Measurements from ENCODE around the gene CARMIL3. TPM values are rescaled to one million over a fixed set of nuclear protein-coding genes. Genes with fewer than 3 reads are reported as not detected.

CARMIL3 gene
- total RNA-seq, 1 experiment from 2014 or later, result 1.00 TPM

DNA sequence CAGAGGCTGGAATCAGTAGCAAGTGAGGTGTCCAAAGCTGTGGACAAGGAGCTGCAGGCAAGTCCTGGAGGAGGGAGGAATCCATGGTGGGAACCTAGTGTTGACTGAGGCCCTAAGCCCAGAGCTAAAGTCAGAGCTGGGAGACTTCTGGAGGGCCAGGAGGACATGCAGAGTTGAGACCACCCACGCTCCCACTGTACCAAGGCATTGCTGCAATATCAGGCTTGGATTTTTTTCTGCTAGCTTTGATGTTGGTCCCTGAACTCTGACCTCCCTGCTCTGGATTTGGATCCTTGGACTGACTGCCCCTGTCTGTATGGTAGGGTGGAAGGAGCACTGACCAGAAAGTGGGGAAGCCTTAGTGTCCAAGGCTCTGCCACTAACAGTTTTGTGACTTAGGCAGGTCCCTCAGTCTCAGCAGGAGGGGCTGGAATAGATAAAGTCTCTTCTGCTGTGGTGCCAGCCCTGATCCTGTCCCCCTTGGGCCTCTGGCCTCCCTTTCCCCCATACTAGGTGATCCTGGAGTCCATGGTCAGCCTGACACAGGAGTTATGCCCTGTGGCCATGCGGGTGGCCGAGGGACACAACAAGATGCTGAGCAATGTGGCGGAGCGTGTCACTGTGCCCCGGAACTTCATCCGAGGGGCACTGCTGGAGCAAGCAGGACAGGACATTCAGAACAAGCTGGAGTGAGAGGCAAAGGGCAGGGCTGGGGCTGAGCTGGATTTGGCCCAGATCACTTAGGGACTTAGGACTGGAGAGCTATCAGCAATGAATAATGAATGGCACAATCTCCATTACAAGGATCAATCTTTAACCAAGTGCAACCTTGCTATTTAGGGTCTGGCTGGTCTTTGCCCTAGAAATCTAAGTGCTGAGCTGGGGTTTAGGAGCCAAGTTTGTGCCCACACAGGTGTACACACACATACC, 9.4 kb downstream of the CARMIL3 start:
- no peak overlapping the region for H3K4me3 ChIP-seq (ENCODE audit: low read depth, low read length)
- Mint-ChIP-seq H3K4me3 (ENCODE audit: unreplicated experiment) (no peak overlapping the region), H3K36me3 (ENCODE audit: insufficient read depth, unreplicated experiment) (no peaks in the 10 kb centered on the region), H3K27ac (ENCODE audit: unreplicated experiment) (no peak overlapping the region), H3K9me3 (ENCODE audit: unreplicated experiment) (no peaks in the 10 kb centered on the region), H3K4me1 (ENCODE audit: low read depth, unreplicated experiment) (peaks cover 2% of the 10 kb centered on the region), H3K27me3 (ENCODE audit: insufficient read depth, unreplicated experiment) (no peaks in the 10 kb centered on the region)
- ChIA-PET CTCF (interaction anchor here (1.0 to 1.4 kb wide), 4 partner anchors 9 to 47 kb away, joined by 3 to 6 read pairs (median 4); no protein-coding TSS in a partner anchor), POLR2A (no interaction called here)
- BruUV-seq (replicated peaks), result no TSS peak
- DNase-seq, result no peak
- intact Hi-C loops (cut with micrococcal nuclease; ENCODE audit: unreplicated experiment), result no loop called here
- H3K27me3 ChIP-seq (replicated peaks; ENCODE audit: control insufficient read depth, insufficient read depth, low read length), result no peaks in the 10 kb centered on the region
- no peaks in the 10 kb centered on the region for H3K36me3 ChIP-seq (ENCODE audit: control insufficient read depth, insufficient read depth, low read length)
- H3K9me3 ChIP-seq, result no peaks in the 10 kb centered on the region
- peaks cover 3% of the 10 kb centered on the region; the same call in 1 of the 2 replicates for H3K4me1 ChIP-seq
- TF ChIP-seq, protein P1, sequence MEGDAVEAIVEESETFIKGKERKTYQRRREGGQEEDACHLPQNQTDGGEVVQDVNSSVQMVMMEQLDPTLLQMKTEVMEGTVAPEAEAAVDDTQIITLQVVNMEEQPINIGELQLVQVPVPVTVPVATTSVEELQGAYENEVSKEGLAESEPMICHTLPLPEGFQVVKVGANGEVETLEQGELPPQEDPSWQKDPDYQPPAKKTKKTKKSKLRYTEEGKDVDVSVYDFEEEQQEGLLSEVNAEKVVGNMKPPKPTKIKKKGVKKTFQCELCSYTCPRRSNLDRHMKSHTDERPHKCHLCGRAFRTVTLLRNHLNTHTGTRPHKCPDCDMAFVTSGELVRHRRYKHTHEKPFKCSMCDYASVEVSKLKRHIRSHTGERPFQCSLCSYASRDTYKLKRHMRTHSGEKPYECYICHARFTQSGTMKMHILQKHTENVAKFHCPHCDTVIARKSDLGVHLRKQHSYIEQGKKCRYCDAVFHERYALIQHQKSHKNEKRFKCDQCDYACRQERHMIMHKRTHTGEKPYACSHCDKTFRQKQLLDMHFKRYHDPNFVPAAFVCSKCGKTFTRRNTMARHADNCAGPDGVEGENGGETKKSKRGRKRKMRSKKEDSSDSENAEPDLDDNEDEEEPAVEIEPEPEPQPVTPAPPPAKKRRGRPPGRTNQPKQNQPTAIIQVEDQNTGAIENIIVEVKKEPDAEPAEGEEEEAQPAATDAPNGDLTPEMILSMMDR (IDR thresholded peaks at IDR 0.05; ENCODE audit: insufficient read depth in 1 of 2, low read depth in 1 of 2, low read length in 1 of 2, severe bottlenecking in 1 of 2, unreplicated experiment in 1 of 2), result no peak

DNA sequence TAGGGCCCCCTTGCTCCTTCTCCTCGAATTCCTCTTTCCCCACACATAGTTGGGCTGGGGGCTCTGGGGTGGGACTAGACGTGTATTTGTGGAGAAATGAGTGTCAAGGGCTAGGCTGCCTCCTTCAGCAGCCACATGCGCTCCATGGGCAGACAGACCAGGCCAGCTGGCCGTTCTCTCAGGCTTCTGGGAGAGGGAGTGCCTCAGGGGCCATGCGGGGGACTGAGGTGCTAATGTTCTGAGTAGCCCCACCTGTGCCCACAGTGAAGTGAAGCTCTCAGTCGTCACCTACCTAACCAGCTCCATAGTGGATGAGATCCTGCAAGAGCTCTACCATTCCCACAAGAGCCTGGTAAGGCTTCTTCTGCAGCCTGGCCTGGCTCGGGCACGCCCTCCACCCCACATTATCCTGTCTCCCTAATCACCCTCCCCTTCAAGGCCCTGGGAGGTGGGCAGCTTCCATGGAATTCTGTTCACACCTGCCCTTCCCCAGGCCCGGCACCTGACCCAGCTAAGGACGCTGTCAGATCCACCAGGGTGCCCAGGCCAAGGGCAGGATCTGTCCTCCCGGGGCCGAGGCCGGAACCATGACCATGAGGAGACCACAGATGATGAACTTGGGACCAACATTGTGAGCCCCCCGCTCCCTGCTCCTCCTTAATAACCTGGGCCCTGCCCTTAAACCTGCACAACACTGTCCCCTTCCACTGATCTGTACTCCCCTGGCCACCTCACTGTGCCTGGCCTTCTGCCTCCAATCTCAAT, 10.6 kb downstream of the CARMIL3 start:
- Histone ChIP-seq H3K4me3 (ENCODE audit: low read depth, low read length) (no peak overlapping the region), H3K4me1 (peaks cover 14% of the 10 kb centered on the region; the same call in 1 of the 2 replicates), H3K9me3 (no peaks in the 10 kb centered on the region), H3K27me3 (replicated peaks; ENCODE audit: control insufficient read depth, insufficient read depth, low read length) (no peaks in the 10 kb centered on the region), H3K36me3 (ENCODE audit: control insufficient read depth, insufficient read depth, low read length) (no peaks in the 10 kb centered on the region)
- H3K36me3 Mint-ChIP-seq (ENCODE audit: insufficient read depth, unreplicated experiment), result no peaks in the 10 kb centered on the region
- TF ChIP-seq, protein P1 (IDR thresholded peaks at IDR 0.05; ENCODE audit: insufficient read depth in 1 of 2, low read depth in 1 of 2, low read length in 1 of 2, severe bottlenecking in 1 of 2, unreplicated experiment in 1 of 2), result no peak
- DNase-seq, result no peak
- H3K27ac Mint-ChIP-seq (ENCODE audit: unreplicated experiment), result no peak overlapping the region
- BruUV-seq (replicated peaks), result no TSS peak
- H3K4me1 Mint-ChIP-seq (ENCODE audit: low read depth, unreplicated experiment), result peaks cover 6% of the 10 kb centered on the region
- CTCF ChIA-PET, result interaction anchor here (0.6 to 1.4 kb wide), 4 partner anchors 28 to 48 kb away, joined by 3 to 6 read pairs (median 4); partner anchors contain the start of gene PCK2
- no peaks in the 10 kb centered on the region for H3K27me3 Mint-ChIP-seq (ENCODE audit: insufficient read depth, unreplicated experiment)
- POLR2A ChIA-PET, result no interaction called here
- no peak overlapping the region for H3K4me3 Mint-ChIP-seq (ENCODE audit: unreplicated experiment)
- no peaks in the 10 kb centered on the region for H3K9me3 Mint-ChIP-seq (ENCODE audit: unreplicated experiment)
- intact Hi-C loops (cut with micrococcal nuclease; ENCODE audit: unreplicated experiment), result no loop called here

DNA sequence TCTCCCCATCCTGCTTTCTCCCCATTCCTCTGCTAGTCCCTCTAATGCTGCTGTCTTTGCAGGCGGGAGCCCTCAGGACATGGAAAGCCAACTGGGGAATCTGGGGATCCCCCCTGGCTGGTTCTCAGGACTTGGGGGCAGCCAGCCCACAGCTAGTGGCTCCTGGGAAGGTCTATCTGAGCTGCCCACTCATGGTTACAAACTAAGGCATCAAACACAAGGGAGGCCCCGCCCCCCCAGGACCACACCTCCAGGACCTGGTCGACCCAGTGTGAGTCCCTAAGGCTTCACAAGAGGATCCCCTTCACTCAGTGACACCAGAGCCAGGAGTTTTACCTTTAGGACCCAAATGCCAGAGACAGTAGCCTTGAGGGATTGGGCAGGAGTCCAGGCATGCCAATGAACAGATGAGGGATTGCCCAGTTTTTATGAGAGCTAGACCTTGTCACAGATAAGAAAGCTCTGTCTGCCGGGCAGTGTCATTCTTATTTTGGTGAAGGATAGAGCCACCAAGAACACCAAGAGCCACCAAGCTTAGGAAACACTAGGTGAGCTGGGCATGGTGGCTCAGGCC, 11.5 kb downstream of the CARMIL3 start:
- Mint-ChIP-seq H3K36me3 (ENCODE audit: insufficient read depth, unreplicated experiment) (no peaks in the 10 kb centered on the region), H3K4me1 (ENCODE audit: low read depth, unreplicated experiment) (peaks cover 6% of the 10 kb centered on the region), H3K9me3 (ENCODE audit: unreplicated experiment) (no peaks in the 10 kb centered on the region), H3K27ac (ENCODE audit: unreplicated experiment) (no peak overlapping the region), H3K27me3 (ENCODE audit: insufficient read depth, unreplicated experiment) (no peaks in the 10 kb centered on the region), H3K4me3 (ENCODE audit: unreplicated experiment) (no peak overlapping the region)
- Histone ChIP-seq H3K4me1 (peaks cover 14% of the 10 kb centered on the region; the same call in 1 of the 2 replicates), H3K36me3 (ENCODE audit: control insufficient read depth, insufficient read depth, low read length) (no peaks in the 10 kb centered on the region), H3K9me3 (no peaks in the 10 kb centered on the region), H3K4me3 (ENCODE audit: low read depth, low read length) (no peak overlapping the region), H3K27me3 (replicated peaks; ENCODE audit: control insufficient read depth, insufficient read depth, low read length) (no peaks in the 10 kb centered on the region)
- no peak for DNase-seq
- TF ChIP-seq, protein P1 (IDR thresholded peaks at IDR 0.05; ENCODE audit: insufficient read depth in 1 of 2, low read depth in 1 of 2, low read length in 1 of 2, severe bottlenecking in 1 of 2, unreplicated experiment in 1 of 2), result no peak
- ChIA-PET POLR2A (no interaction called here), CTCF (interaction anchor here (0.6 kb wide), 1 partner anchor 30 kb away, joined by 7 read pairs; no protein-coding TSS in a partner anchor)
- intact Hi-C loops (cut with micrococcal nuclease; ENCODE audit: unreplicated experiment), result no loop called here
- BruUV-seq (replicated peaks), result no TSS peak
